ENCODE results near the gene SNED1.

The SNED1 gene

GRCh38 chr2:241006412-241006811 lies 8.0 kb downstream of the SNED1 start:
- DNase-seq (ENCODE audit: low spot score) = no peak

GRCh38 chr2:241007111-241007510 lies 8.7 kb downstream of the SNED1 start:
- DNase-seq (ENCODE audit: low spot score) = no peak

- no peak for DNase-seq (ENCODE audit: low spot score)
Measured at GRCh38 chr2:241007880-241008710, 9.7 kb downstream of the SNED1 start.

- no peak for DNase-seq (ENCODE audit: low spot score)
Measured at GRCh38 chr2:241008711-241009121, 10.3 kb downstream of the SNED1 start.

GRCh38 chr2:241009191-241009590 lies 10.8 kb downstream of the SNED1 start:
- no peak for DNase-seq (ENCODE audit: low spot score)

GRCh38 chr2:241009601-241010530 lies 11.4 kb downstream of the SNED1 start:
- DNase-seq (ENCODE audit: low spot score) = peak; percentile 87

GRCh38 chr2:241010531-241011295 lies 12.3 kb downstream of the SNED1 start:
- no peak for DNase-seq (ENCODE audit: low spot score)

- no peak for DNase-seq (ENCODE audit: low spot score)
Measured at GRCh38 chr2:241011296-241011600, 12.8 kb downstream of the SNED1 start.

- DNase-seq (ENCODE audit: low spot score) = no peak
Measured at GRCh38 chr2:241011751-241012510, 13.5 kb downstream of the SNED1 start.

- DNase-seq (ENCODE audit: low spot score) = no peak
Measured at GRCh38 chr2:241014224-241014623, 15.8 kb downstream of the SNED1 start.

- DNase-seq (ENCODE audit: low spot score) = no peak
Measured at GRCh38 chr2:241014764-241015163, 16.3 kb downstream of the SNED1 start.

GRCh38 chr2:241015439-241015838 lies 17.0 kb downstream of the SNED1 start:
- no peak for DNase-seq (ENCODE audit: low spot score)

- no peak for DNase-seq (ENCODE audit: low spot score)
Measured at GRCh38 chr2:241017228-241017940, 19.0 kb downstream of the SNED1 start.

GRCh38 chr2:241018051-241018891 lies 19.9 kb downstream of the SNED1 start:
- no peak for DNase-seq (ENCODE audit: low spot score)

- no peak for DNase-seq (ENCODE audit: low spot score)
Measured at GRCh38 chr2:241019441-241020139, 21.2 kb downstream of the SNED1 start.

- DNase-seq (ENCODE audit: low spot score) = no peak
Measured at GRCh38 chr2:241020201-241020600, 21.8 kb downstream of the SNED1 start.

GRCh38 chr2:241020629-241021190 lies 22.3 kb downstream of the SNED1 start:
- no peak for DNase-seq (ENCODE audit: low spot score)

- DNase-seq (ENCODE audit: low spot score) = no peak
Measured at GRCh38 chr2:241025639-241026038, 27.2 kb downstream of the SNED1 start.
